ENCODE data around the gene PRSS2.

- TF ChIP-seq CTCF (optimal IDR thresholded peaks at IDR 0.05 in 1 of 3, IDR thresholded peaks at IDR 0.05 in 1 of 3, conservative IDR thresholded peaks at IDR 0.05 in 1 of 3; ENCODE audit: extremely low read depth in 1 of 3, insufficient read depth in 2 of 3, low read length in 3 of 3) = no peak
- TF ChIP-seq EZH2 (IDR thresholded peaks at IDR 0.05; ENCODE audit: low read length) = no peak
Measured at GRCh38 chr7:142814451-142814850, 43.7 kb downstream of the PRSS2 start.

Measured in keratinocyte (primary cell).